Measurements from ENCODE around the gene RABGAP1L.
"Not testable (repeated sequence)": the region's sequence is repeated elsewhere in the genome, so short reads cannot be mapped to it uniquely, and the experiment has no call there.

Gene RABGAP1L

DNA sequence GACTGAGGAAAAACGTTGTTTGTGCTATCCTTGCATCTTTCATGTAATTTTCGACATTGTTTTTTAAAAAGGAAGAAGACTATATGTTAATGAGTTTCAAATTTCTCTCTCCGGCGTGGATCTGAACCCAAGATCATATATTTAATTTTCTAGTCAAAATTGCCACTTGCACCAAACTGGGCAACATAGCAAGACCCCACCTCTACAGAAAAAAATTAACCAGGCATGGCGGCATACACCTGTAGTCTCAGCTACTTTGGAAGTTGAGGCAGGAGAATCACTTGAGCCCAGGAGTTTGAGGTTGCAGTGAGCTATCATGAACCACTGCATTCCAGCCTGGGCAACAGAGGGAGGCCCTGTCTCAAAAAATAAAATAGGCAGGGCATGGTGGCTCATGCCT, 16.5 kb upstream of the RABGAP1L start:
- no peak overlapping the region for H3K4me3 ChIP-seq (replicated peaks; ENCODE audit: low read depth, low read length)
- no peak for DNase-seq (ENCODE audit: extremely low read depth, low read depth)
- no peak for TF ChIP-seq CTCF (IDR thresholded peaks at IDR 0.05; ENCODE audit: low read depth, low read length, missing control alignments)

DNA sequence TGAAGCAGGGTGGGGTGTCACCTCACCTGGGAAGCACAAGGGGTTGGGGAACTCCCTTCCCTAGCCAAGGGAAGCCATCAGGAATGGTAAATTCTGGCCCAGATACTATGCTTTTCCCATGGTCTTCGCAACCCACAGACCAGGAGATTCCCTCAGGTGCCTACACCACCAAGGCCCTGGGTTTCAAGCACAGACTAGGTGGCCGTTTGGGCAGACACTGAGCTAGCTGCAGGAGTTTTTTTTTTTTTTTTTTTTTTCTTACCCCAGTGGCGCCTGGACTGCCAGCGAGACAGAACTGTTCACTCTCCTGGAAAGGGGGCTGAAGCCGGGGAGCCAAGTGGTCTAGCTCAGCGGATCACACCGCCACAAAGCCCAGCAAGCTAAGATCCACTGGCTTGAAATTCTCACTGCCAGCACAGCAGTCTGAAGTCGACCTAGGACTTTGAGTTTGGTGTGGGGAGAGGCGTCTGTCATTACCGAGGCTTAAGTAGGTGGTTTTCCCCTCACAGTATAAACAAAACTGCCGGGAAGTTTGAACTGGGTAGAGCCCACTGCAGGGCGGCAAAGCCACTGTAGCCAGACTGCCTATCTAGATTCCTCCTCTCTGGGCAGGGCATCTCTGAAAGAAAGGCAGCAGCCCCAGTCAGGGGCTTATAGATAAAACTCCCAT, 15.5 kb upstream of the RABGAP1L start:
- not testable (repeated sequence) for H3K4me3 ChIP-seq (replicated peaks; ENCODE audit: low read depth, low read length); DNase-seq (ENCODE audit: extremely low read depth, low read depth)

DNA sequence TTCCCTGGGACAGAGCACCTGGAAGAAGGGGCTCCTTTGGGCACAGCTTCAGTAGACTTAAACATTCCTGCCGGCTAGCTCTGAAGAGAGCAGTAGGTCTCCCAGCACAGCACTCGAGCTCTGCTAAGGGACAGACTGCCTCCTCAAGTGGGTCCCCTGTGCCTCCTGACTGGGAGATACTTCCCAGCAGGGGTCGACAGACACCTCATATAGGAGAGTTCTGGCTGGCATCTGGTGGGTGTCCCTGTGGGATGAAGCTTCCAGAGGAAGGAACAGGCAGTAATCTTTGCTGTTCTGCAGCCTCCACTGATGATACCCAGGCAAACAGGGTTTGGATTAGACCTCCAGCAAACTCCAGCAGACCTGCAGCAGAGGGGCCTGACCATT, 14.9 kb upstream of the RABGAP1L start:
- not testable (repeated sequence) for DNase-seq (ENCODE audit: extremely low read depth, low read depth); H3K4me3 ChIP-seq (replicated peaks; ENCODE audit: low read depth, low read length)

DNA sequence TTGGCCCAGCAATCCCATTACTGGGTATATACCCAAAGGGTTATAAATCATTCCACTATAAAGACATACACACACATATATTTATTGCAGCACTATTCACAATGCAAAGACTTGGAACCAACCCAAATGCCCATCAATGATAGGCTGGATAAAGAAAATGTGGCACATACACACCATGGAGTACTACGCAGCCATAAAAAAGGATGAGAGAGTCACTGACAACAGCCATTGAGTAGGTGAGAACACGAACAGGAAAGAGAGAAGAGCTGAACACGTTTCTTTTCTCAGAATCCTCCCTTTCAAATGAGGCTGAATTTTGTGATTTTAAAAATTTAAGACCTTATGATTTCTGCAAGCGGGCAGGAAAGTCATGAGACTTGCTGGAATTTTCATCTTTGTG, 10.1 kb upstream of the RABGAP1L start:
- no peak overlapping the region for H3K4me3 ChIP-seq (replicated peaks; ENCODE audit: low read depth, low read length)
- TF ChIP-seq CTCF (IDR thresholded peaks at IDR 0.05; ENCODE audit: low read depth, low read length, missing control alignments): no peak
- DNase-seq (ENCODE audit: extremely low read depth, low read depth): no peak

DNA sequence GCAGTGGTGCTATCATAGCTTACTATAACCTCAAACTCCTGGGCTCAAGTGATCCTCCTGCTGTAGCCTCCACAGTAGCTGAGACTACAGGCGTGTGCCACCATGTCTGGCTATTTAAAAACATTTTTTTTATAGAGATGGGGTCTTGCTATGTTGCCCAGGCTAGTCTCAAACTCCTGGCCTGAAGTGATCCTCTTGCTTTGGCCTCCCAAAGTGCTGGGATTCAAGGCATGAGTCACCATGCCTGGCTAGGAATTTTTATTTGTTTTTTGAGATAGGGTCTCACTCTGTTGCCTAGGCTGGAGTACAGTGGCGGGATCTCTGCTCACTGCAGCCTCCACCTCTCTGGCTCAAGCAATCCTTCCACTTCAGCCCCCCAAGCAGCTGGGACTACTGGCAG, 8.8 kb upstream of the RABGAP1L start:
- TF ChIP-seq CTCF (IDR thresholded peaks at IDR 0.05; ENCODE audit: low read depth, low read length, missing control alignments): no peak
- H3K4me3 ChIP-seq (replicated peaks; ENCODE audit: low read depth, low read length): no peak overlapping the region
- DNase-seq (ENCODE audit: extremely low read depth, low read depth): no peak

GRCh38 chr1:174152427-174152826, 6.9 kb upstream of the RABGAP1L start:
- TF ChIP-seq CTCF (IDR thresholded peaks at IDR 0.05; ENCODE audit: low read depth, low read length, missing control alignments): no peak
- H3K4me3 ChIP-seq (replicated peaks; ENCODE audit: low read depth, low read length): no peak overlapping the region
- no peak for DNase-seq (ENCODE audit: extremely low read depth, low read depth)

GRCh38 chr1:174153085-174153824, 6.1 kb upstream of the RABGAP1L start:
- H3K4me3 ChIP-seq (replicated peaks; ENCODE audit: low read depth, low read length): no peak overlapping the region
- no peak for TF ChIP-seq CTCF (IDR thresholded peaks at IDR 0.05; ENCODE audit: low read depth, low read length, missing control alignments)
- no peak for DNase-seq (ENCODE audit: extremely low read depth, low read depth)

DNA sequence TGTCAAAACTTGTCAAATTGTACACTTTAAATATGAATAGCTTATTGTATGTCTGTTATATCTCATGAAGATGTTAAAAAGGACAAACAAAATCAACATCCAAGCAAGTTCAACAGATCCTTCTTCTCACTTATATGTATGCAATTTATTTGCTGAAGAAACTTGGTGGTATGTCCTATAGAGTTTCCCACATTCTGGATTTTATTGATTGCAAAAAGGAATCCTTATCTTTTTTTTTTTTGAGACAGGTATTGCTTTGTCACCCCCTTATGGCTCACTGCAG, 5.6 kb upstream of the RABGAP1L start:
- H3K4me3 ChIP-seq (replicated peaks; ENCODE audit: low read depth, low read length): no peak overlapping the region
- DNase-seq (ENCODE audit: extremely low read depth, low read depth): no peak
- no peak for TF ChIP-seq CTCF (IDR thresholded peaks at IDR 0.05; ENCODE audit: low read depth, low read length, missing control alignments)

Measured in HFF-Myc (cell line).